ENCODE data around the gene KIFC3.

The KIFC3 gene

GRCh38 chr16:57766714-57767348 lies 35.5 kb downstream of the KIFC3 start:
- Histone ChIP-seq H3K79me2 (ENCODE audit: low read length) (no peaks in the 10 kb centered on the region), H4K20me1 (ENCODE audit: insufficient read depth, low read length) (no peaks in the 10 kb centered on the region), H3K9me3 (ENCODE audit: insufficient read depth, low read length) (no peaks in the 10 kb centered on the region), H3K9ac (ENCODE audit: low read length) (no peak overlapping the region), H3K4me1 (ENCODE audit: low read length) (no peaks in the 10 kb centered on the region), H2AFZ (ENCODE audit: low read depth, low read length) (no peak overlapping the region), H3K4me2 (ENCODE audit: low read length) (no peak overlapping the region), H3K27me3 (ENCODE audit: low read depth, low read length) (no peaks in the 10 kb centered on the region), H3K4me3 (ENCODE audit: low read length) (no peak overlapping the region), H3K36me3 (replicated peaks; ENCODE audit: low read depth, low read length) (no peaks in the 10 kb centered on the region), H3K27ac (ENCODE audit: low read length) (no peak overlapping the region)
- no peak for TF ChIP-seq EZH2phosphoT487 (IDR thresholded peaks at IDR 0.05; ENCODE audit: low read depth)
- TF ChIP-seq CTCF (IDR thresholded peaks at IDR 0.05; ENCODE audit: low read depth, low read length) = no peak

- Histone ChIP-seq H3K36me3 (replicated peaks; ENCODE audit: low read depth, low read length) (no peaks in the 10 kb centered on the region), H2AFZ (ENCODE audit: low read depth, low read length) (no peak overlapping the region), H3K27me3 (ENCODE audit: low read depth, low read length) (no peaks in the 10 kb centered on the region), H3K27ac (ENCODE audit: low read length) (no peak overlapping the region), H3K79me2 (ENCODE audit: low read length) (no peaks in the 10 kb centered on the region), H3K9ac (ENCODE audit: low read length) (no peak overlapping the region), H3K4me2 (ENCODE audit: low read length) (no peak overlapping the region), H4K20me1 (ENCODE audit: insufficient read depth, low read length) (no peaks in the 10 kb centered on the region), H3K9me3 (ENCODE audit: insufficient read depth, low read length) (no peaks in the 10 kb centered on the region), H3K4me1 (ENCODE audit: low read length) (no peaks in the 10 kb centered on the region), H3K4me3 (ENCODE audit: low read length) (no peak overlapping the region)
- TF ChIP-seq EZH2phosphoT487 (IDR thresholded peaks at IDR 0.05; ENCODE audit: low read depth) (no peak), CTCF (IDR thresholded peaks at IDR 0.05; ENCODE audit: low read depth, low read length) (no peak)
These were observed 37.0 kb downstream of the KIFC3 start for GRCh38 chr16:57765160-57765728.

- no peak overlapping the region for H3K4me3 ChIP-seq (ENCODE audit: low read length)
- H2AFZ ChIP-seq (ENCODE audit: low read depth, low read length) = no peak overlapping the region
- no peaks in the 10 kb centered on the region for H3K79me2 ChIP-seq (ENCODE audit: low read length)
- H3K4me2 ChIP-seq (ENCODE audit: low read length) = no peak overlapping the region
- H3K27ac ChIP-seq (ENCODE audit: low read length) = no peak overlapping the region
- no peaks in the 10 kb centered on the region for H3K9me3 ChIP-seq (ENCODE audit: insufficient read depth, low read length)
- no peaks in the 10 kb centered on the region for H3K36me3 ChIP-seq (replicated peaks; ENCODE audit: low read depth, low read length)
- H3K9ac ChIP-seq (ENCODE audit: low read length) = no peak overlapping the region
- H3K4me1 ChIP-seq (ENCODE audit: low read length) = no peaks in the 10 kb centered on the region
- TF ChIP-seq CTCF (IDR thresholded peaks at IDR 0.05; ENCODE audit: low read depth, low read length) (no peak), EZH2phosphoT487 (IDR thresholded peaks at IDR 0.05; ENCODE audit: low read depth) (no peak)
- no peaks in the 10 kb centered on the region for H4K20me1 ChIP-seq (ENCODE audit: insufficient read depth, low read length)
- no peaks in the 10 kb centered on the region for H3K27me3 ChIP-seq (ENCODE audit: low read depth, low read length)
These were observed 37.7 kb downstream of the KIFC3 start for GRCh38 chr16:57764341-57765159.

GRCh38 chr16:57764006-57764340 lies 38.3 kb downstream of the KIFC3 start:
- Histone ChIP-seq H4K20me1 (ENCODE audit: insufficient read depth, low read length) (no peaks in the 10 kb centered on the region), H3K79me2 (ENCODE audit: low read length) (no peaks in the 10 kb centered on the region), H3K9ac (ENCODE audit: low read length) (no peak overlapping the region), H3K9me3 (ENCODE audit: insufficient read depth, low read length) (no peaks in the 10 kb centered on the region), H3K27me3 (ENCODE audit: low read depth, low read length) (no peaks in the 10 kb centered on the region), H3K4me1 (ENCODE audit: low read length) (no peaks in the 10 kb centered on the region), H2AFZ (ENCODE audit: low read depth, low read length) (no peak overlapping the region), H3K4me3 (ENCODE audit: low read length) (no peak overlapping the region), H3K27ac (ENCODE audit: low read length) (no peak overlapping the region), H3K4me2 (ENCODE audit: low read length) (no peak overlapping the region), H3K36me3 (replicated peaks; ENCODE audit: low read depth, low read length) (no peaks in the 10 kb centered on the region)
- TF ChIP-seq EZH2phosphoT487 (IDR thresholded peaks at IDR 0.05; ENCODE audit: low read depth) = no peak
- no peak for TF ChIP-seq CTCF (IDR thresholded peaks at IDR 0.05; ENCODE audit: low read depth, low read length)

All from OCI-LY3 (cell line).